GM12865 (cell line): Measurements from ENCODE around the gene SETD1A.

Source experiments
- DNase-seq: peaks from one replicate; pipeline ENCODE4 v3.0.0; 2010; ENCODE audit warnings: low read depth
- H3K4me3 ChIP-seq: 2 replicates; pipeline ENCODE4 v1.5.1; 2011; ENCODE audit warnings: mild to moderate bottlenecking, low read depth, low read length, control low read depth
- TF ChIP-seq, protein P1 (sequence below): IDR thresholded peaks from 2 replicates; pipeline ENCODE4 v1.5.1; 2011; ENCODE audit warnings: low read length, control low read depth, low read depth, inconsistent platforms; ENCODE audit not compliant: insufficient read depth; ENCODE audit errors: missing control alignments

Gene SETD1A

DNA sequence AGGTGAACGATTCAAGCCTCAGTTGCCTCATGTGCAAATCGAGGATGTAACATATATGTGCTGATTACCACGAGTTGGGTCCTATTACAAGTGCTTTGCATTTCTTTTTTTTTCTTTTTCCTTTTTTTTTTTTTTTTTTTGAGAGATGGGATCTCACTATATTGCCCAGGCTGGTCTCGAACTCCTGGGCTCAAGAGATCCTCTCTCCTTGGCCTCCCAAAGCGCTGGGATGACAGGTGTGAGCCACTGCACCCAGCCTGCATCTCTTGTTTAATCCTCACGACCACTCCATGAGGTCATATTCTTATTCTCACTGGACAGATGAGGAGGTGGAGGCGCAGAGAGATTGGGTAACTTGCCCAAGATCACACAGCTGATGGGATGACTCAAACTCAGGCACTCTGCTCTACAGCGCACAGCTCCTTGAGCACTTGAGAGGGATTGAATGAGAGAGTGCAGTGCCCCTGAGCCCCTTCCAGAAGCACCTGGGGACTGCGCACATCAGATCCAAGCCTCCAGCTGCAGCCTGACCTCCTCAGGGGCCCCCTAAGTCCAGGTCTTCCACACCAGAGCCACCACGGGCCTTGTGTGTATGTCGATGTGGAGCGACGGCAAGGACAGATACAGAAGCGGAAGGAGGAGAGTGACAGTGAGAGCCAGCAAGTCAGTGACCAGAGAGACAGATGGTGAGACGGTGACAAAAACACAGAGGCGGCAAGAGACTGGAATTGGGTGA, 48.0 kb downstream of the SETD1A start:
- TF ChIP-seq, protein P1, sequence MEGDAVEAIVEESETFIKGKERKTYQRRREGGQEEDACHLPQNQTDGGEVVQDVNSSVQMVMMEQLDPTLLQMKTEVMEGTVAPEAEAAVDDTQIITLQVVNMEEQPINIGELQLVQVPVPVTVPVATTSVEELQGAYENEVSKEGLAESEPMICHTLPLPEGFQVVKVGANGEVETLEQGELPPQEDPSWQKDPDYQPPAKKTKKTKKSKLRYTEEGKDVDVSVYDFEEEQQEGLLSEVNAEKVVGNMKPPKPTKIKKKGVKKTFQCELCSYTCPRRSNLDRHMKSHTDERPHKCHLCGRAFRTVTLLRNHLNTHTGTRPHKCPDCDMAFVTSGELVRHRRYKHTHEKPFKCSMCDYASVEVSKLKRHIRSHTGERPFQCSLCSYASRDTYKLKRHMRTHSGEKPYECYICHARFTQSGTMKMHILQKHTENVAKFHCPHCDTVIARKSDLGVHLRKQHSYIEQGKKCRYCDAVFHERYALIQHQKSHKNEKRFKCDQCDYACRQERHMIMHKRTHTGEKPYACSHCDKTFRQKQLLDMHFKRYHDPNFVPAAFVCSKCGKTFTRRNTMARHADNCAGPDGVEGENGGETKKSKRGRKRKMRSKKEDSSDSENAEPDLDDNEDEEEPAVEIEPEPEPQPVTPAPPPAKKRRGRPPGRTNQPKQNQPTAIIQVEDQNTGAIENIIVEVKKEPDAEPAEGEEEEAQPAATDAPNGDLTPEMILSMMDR, result no peak
- DNase-seq, result no peak
- no peak overlapping the region for H3K4me3 ChIP-seq

DNA sequence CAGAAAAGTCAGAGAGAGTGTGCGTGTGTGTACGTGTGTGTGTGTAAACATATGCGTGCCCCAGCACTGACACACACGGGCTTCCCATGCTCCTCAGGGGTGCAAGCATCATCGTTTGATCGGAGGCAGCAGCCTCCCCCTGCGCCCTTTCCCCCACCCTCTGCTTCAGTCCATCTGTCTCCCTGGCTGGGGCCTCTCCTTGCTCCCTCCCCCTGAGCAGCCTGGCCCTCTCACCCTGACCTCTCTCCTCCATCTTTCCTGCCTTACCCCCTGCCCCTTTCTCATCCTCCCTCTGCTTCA, 48.5 kb downstream of the SETD1A start:
- TF ChIP-seq, protein P1, result no peak
- no peak for DNase-seq
- H3K4me3 ChIP-seq, result no peak overlapping the region

DNA sequence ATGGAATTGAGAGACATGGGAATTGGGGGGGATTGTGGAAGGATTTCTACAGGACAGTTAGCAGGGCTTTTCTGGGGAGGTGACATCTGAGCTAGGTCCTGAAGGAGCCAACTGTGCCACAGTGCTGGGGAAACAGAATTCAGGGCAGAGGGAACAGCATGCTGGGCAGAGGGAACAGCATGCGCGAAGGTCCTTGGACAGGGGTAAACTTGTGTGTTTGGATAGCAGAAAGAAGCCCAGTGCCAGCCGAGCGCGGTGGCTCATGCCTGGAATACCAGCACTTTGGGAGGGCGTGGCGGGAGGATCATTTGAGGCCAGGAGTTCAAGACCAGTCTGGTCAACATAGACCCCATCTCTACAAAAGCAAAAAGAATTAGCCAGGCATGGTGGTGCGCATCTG, 49.0 kb downstream of the SETD1A start:
- no peak overlapping the region for H3K4me3 ChIP-seq
- no peak for DNase-seq
- TF ChIP-seq, protein P1, result no peak

DNA sequence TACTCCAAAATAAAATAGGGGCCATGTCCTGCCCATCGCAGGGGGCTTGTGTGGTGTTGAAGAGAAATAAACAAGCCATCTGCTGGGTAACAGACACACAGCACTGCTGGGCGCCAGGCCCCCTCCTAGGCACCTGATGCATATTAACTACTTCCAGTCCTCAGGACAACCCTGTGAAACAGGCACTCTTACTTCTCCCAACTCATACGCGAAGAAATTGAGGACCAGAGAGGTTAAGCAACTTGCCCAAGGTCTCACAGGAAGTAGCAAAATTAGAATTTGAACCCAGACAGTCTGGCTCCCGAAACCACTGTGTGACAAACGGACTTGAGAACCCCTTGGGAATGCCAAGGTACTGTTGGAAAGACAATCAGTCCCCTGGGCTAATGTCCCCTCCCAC, 50.1 kb downstream of the SETD1A start:
- TF ChIP-seq, protein P1, result no peak

DNA sequence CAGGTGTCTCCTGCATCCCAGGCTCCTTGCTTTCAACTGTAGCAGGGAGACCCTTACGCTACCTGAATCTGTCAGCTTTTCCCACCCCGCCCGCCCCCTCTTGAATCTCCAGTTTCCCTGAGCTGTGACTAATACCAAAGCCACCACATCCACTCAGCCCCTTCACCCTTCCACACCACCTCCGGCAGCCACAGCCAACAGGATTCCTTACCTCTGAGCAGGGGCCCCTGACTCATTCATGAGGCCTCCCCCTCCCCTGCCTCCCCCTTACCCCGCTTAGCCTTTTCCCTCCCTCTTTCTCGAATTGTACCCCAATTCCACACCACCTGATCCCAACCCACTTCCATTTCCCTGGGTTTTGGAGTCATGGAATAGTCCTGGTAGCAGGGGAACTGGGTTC, 50.6 kb downstream of the SETD1A start:
- no peak for DNase-seq
- no peak overlapping the region for H3K4me3 ChIP-seq
- TF ChIP-seq, protein P1, result no peak

More for the DNA sequence above, 50.1 kb downstream of the SETD1A start:
- no peak for DNase-seq
- no peak overlapping the region for H3K4me3 ChIP-seq

DNA sequence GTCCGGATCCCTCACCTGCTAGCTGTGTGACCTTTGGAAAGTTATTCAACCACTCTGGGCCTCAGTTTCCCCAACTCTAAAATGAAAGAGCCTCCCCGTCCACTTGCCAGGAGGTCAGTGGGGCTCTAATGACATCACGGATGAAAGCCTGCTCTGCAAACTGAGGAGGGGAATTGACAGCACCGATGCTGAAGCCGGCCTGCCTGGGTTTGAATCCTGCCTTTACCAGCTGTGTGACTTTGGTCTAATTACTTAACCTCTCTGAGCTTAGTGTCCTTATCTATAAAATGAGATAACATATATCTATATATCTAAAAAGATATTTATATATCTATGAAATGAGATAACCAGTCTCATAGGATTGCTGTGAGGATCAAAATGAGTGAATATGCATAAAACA, 51.0 kb downstream of the SETD1A start:
- no peak overlapping the region for H3K4me3 ChIP-seq
- TF ChIP-seq, protein P1, result no peak
- DNase-seq, result no peak

DNA sequence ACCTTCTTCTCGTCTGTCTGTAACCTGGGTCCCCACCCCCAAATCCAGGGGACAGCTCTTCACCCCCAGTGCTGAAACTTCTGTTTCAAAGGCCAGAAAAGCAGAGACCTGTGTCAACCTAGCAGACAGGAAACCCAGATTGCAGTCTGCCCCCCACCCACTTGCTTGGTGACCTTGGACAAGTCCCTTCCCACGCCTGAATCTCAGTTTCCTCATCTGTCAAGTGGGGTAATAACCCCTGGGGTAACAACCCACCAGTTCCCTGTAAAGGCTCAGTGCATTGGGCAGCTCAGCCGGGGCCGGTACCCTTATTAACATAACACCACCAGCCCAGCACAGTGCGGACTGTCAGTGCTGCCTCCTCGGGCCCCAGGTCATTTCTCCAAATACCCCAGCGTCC, 51.6 kb downstream of the SETD1A start:
- no peak for DNase-seq
- TF ChIP-seq, protein P1, result no peak
- no peak overlapping the region for H3K4me3 ChIP-seq
